HepG2 (cell line): Measurements from ENCODE around the gene OBSL1. TPM values are rescaled to one million over a fixed set of nuclear protein-coding genes. Genes with fewer than 3 reads are reported as not detected.

Source experiments
- EEA1 ChIP-seq: sonication (generic); formaldehyde crosslinking; IDR thresholded peaks from 2 replicates; pipeline ENCODE4 v1.5.1; 2020; ENCODE audit warnings: mild to moderate bottlenecking, missing genetic modification reagents, borderline replicate concordance
- KAT2B ChIP-seq: fragments of 150-350 bp; IDR thresholded peaks from 2 replicates; pipeline ENCODE4 v1.6.1; 2014; ENCODE audit warnings: low read depth, low read length, borderline replicate concordance
- MAF1 ChIP-seq: sonication (generic); formaldehyde crosslinking; IDR thresholded peaks from 2 replicates; pipeline ENCODE4 v1.5.0; 2020; ENCODE audit warnings: missing genetic modification reagents, borderline replicate concordance
- MED13 ChIP-seq: sonication (generic); formaldehyde crosslinking; IDR thresholded peaks from 2 replicates; pipeline ENCODE4 v1.5.0; 2020; ENCODE audit warnings: missing genetic modification reagents
- NRL ChIP-seq: sonication (generic); formaldehyde crosslinking; IDR thresholded peaks from 2 replicates; pipeline ENCODE4 v1.5.0; 2020; ENCODE audit warnings: missing genetic modification reagents, mild to moderate bottlenecking, moderate library complexity, borderline replicate concordance
- POLR2G ChIP-seq: fragments of 200-400 bp; formaldehyde crosslinking; IDR thresholded peaks from 2 replicates; pipeline ENCODE4 v1.6.1; 2018; ENCODE audit warnings: mild to moderate bottlenecking, low read depth, low read length, moderate library complexity
- RAD51 ChIP-seq: fragments of 450-650 bp; IDR thresholded peaks from 2 replicates; pipeline ENCODE4 v1.6.1; 2016; ENCODE audit warnings: borderline replicate concordance
- SMARCE1 ChIP-seq: fragments of 450-650 bp; IDR thresholded peaks from 2 replicates; pipeline ENCODE4 v1.6.1; 2017; ENCODE audit warnings: borderline replicate concordance
- ZBTB3 ChIP-seq: sonication (generic); formaldehyde crosslinking; IDR thresholded peaks from 2 replicates; pipeline ENCODE4 v1.4.0; 2020; ENCODE audit warnings: low read depth, mild to moderate bottlenecking, moderate library complexity, missing genetic modification reagents, borderline replicate concordance
- ZNF556 ChIP-seq: sonication (generic); formaldehyde crosslinking; IDR thresholded peaks from 2 replicates; pipeline ENCODE4 v1.4.0; 2020; ENCODE audit warnings: mild to moderate bottlenecking, missing genetic modification reagents, borderline replicate concordance
- polyA plus RNA-seq, 8 experiments: library from polyadenylated mRNA; depleted of rRNA in 3 of 8; stranded (reverse) in 7 of 8; unstranded in 1 of 8; fragments of >200 nt; fragmentation: Illumina TruSeq in 4 of 8; extraction: Trizol in 4 of 8; gene quantifications; 2 replicates each; pipeline versions ENCODE4 v1.2.1 to v1.2.3, GENCODE V29; 2011 to 2016; ENCODE audit warnings: low read depth in 4 of 8, missing spikeins in 1 of 8, mixed read lengths in 1 of 8; ENCODE audit not compliant: insufficient read depth in 1 of 8
- total RNA-seq, 5 experiments: library from RNA; depleted of rRNA; stranded (reverse); fragments of >200 nt; fragmentation: Illumina TruSeq; extraction: Trizol; gene quantifications; 2 replicates each; pipeline ENCODE4 v1.2.3, GENCODE V29; 2016; ENCODE audit warnings: low read depth in 1 of 5
- TF ChIP-seq, protein P1 (sequence below), 2 experiments: fragments of 450-650 bp in 1 of 2; sonication (generic) in 1 of 2; formaldehyde crosslinking; IDR thresholded peaks; 2 replicates each; pipeline versions ENCODE4 v1.5.0 to v1.8.0; 2020 to 2022; ENCODE audit warnings: mild to moderate bottlenecking in 1 of 2, missing genetic modification reagents in 1 of 2
- TF ChIP-seq, protein P2 (sequence below): sonication (generic); formaldehyde crosslinking; IDR thresholded peaks from 2 replicates; pipeline ENCODE4 v1.4.0; 2020; ENCODE audit warnings: missing genetic modification reagents
- TF ChIP-seq, protein P3 (sequence below): IDR thresholded peaks from 2 replicates; pipeline ENCODE4 v1.4.0; 2020; ENCODE audit warnings: mild to moderate bottlenecking, missing genetic modification reagents
- TF ChIP-seq, protein P4 (sequence below): sonication (generic); formaldehyde crosslinking; IDR thresholded peaks from 2 replicates; pipeline ENCODE4 v1.4.0; 2020; ENCODE audit warnings: missing genetic modification reagents, mild to moderate bottlenecking, borderline replicate concordance

OBSL1 gene
- total and polyA plus RNA-seq, 2 of the 13 experiments (the other 11 are each of a cell fraction or from before 2014, with no cell fraction given) = 86.7 to 218 TPM

DNA sequence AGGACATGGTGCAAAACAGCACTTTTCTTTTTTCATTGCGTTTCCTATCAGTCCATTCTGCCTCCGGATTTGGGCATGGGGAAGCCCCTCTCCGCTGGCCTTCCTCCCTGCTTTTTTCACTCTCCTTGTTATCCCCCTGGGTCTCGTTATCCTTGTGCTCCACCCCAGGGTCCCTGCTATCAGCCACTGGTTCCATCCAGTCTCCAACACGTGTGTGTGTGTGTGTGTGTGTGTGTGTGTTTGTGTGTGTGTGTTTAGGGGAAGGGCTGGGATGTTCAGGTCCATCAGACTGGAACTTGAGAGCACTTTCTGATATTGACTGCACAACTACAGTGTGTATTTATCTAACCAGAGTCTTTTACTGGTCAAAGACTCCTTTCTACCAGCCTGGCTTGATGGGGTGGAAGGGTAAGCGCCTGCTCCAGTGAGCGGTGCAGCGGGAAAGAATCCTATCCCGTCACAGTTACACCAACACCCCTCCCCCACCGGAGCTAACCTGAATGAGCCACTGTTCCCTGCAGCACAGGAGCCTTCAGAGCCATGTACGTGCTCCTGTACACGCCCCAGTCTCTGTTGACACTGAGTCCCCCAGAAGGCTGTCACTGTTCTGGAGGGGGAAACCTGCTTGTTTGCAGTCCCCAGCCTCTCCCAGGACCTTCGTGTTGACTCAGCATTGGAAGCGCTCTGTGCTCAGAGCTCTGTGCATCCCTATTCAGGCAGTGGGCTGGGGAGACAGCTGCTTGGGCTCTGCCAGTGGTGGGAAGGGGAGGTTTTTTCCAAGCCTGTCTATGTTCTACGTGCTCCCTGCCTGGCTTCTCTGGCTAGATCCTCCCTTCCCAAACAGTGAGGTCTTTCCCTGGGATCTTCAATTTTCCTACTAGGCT is 5.4 kb upstream of the OBSL1 start (continued):
- TF ChIP-seq, protein P1, sequence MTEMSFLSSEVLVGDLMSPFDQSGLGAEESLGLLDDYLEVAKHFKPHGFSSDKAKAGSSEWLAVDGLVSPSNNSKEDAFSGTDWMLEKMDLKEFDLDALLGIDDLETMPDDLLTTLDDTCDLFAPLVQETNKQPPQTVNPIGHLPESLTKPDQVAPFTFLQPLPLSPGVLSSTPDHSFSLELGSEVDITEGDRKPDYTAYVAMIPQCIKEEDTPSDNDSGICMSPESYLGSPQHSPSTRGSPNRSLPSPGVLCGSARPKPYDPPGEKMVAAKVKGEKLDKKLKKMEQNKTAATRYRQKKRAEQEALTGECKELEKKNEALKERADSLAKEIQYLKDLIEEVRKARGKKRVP (CRISPR knock-in tag; IDR thresholded peaks at IDR 0.05) = no peak; a peak in 1 of 4 replicates
- TF ChIP-seq MAF1 (CRISPR knock-in tag) (no peak), ZBTB3 (CRISPR knock-in tag) (peak; percentile 98; the same call in 1 of the 2 replicates), MED13 (CRISPR knock-in tag) (peak; percentile 75; the same call in 1 of the 2 replicates), RAD51 (no peak), NRL (peak; percentile 96), POLR2G (peak; percentile 91), SMARCE1 (no peak), EEA1 (CRISPR knock-in tag) (no peak; the same call in 1 of the 2 replicates), KAT2B (no peak), ZNF556 (CRISPR knock-in tag) (peak; percentile 99)
- TF ChIP-seq, protein P2, sequence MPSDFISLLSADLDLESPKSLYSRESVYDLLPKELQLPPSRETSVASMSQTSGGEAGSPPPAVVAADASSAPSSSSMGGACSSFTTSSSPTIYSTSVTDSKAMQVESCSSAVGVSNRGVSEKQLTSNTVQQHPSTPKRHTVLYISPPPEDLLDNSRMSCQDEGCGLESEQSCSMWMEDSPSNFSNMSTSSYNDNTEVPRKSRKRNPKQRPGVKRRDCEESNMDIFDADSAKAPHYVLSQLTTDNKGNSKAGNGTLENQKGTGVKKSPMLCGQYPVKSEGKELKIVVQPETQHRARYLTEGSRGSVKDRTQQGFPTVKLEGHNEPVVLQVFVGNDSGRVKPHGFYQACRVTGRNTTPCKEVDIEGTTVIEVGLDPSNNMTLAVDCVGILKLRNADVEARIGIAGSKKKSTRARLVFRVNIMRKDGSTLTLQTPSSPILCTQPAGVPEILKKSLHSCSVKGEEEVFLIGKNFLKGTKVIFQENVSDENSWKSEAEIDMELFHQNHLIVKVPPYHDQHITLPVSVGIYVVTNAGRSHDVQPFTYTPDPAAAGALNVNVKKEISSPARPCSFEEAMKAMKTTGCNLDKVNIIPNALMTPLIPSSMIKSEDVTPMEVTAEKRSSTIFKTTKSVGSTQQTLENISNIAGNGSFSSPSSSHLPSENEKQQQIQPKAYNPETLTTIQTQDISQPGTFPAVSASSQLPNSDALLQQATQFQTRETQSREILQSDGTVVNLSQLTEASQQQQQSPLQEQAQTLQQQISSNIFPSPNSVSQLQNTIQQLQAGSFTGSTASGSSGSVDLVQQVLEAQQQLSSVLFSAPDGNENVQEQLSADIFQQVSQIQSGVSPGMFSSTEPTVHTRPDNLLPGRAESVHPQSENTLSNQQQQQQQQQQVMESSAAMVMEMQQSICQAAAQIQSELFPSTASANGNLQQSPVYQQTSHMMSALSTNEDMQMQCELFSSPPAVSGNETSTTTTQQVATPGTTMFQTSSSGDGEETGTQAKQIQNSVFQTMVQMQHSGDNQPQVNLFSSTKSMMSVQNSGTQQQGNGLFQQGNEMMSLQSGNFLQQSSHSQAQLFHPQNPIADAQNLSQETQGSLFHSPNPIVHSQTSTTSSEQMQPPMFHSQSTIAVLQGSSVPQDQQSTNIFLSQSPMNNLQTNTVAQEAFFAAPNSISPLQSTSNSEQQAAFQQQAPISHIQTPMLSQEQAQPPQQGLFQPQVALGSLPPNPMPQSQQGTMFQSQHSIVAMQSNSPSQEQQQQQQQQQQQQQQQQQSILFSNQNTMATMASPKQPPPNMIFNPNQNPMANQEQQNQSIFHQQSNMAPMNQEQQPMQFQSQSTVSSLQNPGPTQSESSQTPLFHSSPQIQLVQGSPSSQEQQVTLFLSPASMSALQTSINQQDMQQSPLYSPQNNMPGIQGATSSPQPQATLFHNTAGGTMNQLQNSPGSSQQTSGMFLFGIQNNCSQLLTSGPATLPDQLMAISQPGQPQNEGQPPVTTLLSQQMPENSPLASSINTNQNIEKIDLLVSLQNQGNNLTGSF = peak; percentile 40; the same call in 1 of the 2 replicates
- TF ChIP-seq, protein P3, sequence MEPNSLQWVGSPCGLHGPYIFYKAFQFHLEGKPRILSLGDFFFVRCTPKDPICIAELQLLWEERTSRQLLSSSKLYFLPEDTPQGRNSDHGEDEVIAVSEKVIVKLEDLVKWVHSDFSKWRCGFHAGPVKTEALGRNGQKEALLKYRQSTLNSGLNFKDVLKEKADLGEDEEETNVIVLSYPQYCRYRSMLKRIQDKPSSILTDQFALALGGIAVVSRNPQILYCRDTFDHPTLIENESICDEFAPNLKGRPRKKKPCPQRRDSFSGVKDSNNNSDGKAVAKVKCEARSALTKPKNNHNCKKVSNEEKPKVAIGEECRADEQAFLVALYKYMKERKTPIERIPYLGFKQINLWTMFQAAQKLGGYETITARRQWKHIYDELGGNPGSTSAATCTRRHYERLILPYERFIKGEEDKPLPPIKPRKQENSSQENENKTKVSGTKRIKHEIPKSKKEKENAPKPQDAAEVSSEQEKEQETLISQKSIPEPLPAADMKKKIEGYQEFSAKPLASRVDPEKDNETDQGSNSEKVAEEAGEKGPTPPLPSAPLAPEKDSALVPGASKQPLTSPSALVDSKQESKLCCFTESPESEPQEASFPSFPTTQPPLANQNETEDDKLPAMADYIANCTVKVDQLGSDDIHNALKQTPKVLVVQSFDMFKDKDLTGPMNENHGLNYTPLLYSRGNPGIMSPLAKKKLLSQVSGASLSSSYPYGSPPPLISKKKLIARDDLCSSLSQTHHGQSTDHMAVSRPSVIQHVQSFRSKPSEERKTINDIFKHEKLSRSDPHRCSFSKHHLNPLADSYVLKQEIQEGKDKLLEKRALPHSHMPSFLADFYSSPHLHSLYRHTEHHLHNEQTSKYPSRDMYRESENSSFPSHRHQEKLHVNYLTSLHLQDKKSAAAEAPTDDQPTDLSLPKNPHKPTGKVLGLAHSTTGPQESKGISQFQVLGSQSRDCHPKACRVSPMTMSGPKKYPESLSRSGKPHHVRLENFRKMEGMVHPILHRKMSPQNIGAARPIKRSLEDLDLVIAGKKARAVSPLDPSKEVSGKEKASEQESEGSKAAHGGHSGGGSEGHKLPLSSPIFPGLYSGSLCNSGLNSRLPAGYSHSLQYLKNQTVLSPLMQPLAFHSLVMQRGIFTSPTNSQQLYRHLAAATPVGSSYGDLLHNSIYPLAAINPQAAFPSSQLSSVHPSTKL (CRISPR knock-in tag) = peak; percentile 95
- TF ChIP-seq, protein P4, sequence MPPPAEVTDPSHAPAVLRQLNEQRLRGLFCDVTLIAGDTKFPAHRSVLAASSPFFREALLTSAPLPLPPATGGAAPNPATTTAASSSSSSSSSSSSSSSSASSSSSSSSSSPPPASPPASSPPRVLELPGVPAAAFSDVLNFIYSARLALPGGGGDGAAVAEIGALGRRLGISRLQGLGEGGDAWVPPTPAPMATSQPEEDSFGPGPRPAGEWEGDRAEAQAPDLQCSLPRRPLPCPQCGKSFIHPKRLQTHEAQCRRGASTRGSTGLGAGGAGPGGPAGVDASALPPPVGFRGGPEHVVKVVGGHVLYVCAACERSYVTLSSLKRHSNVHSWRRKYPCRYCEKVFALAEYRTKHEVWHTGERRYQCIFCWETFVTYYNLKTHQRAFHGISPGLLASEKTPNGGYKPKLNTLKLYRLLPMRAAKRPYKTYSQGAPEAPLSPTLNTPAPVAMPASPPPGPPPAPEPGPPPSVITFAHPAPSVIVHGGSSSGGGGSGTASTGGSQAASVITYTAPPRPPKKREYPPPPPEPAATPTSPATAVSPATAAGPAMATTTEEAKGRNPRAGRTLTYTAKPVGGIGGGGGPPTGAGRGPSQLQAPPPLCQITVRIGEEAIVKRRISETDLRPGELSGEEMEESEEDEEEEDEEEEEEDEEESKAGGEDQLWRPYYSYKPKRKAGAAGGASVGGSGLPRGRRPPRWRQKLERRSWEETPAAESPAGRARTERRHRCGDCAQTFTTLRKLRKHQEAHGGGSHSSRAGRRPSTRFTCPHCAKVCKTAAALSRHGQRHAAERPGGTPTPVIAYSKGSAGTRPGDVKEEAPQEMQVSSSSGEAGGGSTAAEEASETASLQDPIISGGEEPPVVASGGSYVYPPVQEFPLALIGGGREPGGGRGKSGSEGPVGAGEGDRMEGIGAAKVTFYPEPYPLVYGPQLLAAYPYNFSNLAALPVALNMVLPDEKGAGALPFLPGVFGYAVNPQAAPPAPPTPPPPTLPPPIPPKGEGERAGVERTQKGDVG (CRISPR knock-in tag) = peak; percentile 58; the same call in 1 of the 2 replicates
